BE2C (cell line): Measurements from ENCODE around the gene NUB1.

Source experiments
- DNase-seq: peaks from one replicate; pipeline ENCODE4 v3.0.0-alpha.2; 2020
- H3K27me3 ChIP-seq: fragments of 250-450 bp; sonication (Bioruptor Pico); 2 replicates; pipeline ENCODE4 v1.5.1; 2020; ENCODE audit warnings: mild to moderate bottlenecking
- H3K36me3 ChIP-seq: fragments of 250-450 bp; sonication (Bioruptor Pico); 2 replicates; pipeline ENCODE4 v1.5.1; 2020; ENCODE audit warnings: mild to moderate bottlenecking
- H3K4me1 ChIP-seq: fragments of 250-450 bp; sonication (Bioruptor Pico); 2 replicates; pipeline ENCODE4 v1.5.1; 2020
- H3K4me3 ChIP-seq: 2 replicates; pipeline ENCODE4 v1.5.1; 2011; ENCODE audit warnings: low read depth, low read length
- H3K9me3 ChIP-seq: fragments of 250-450 bp; sonication (Bioruptor Pico); 2 replicates; pipeline ENCODE4 v1.5.1; 2020
- CTCF ChIP-seq: IDR thresholded peaks from 2 replicates; pipeline ENCODE4 v1.5.1; 2012; ENCODE audit warnings: mild to moderate bottlenecking, low read depth, low read length

Gene NUB1

GRCh38 chr7:151397026-151397425 is 55.4 kb downstream of the NUB1 start:
- no peak for DNase-seq
- Histone ChIP-seq H3K4me3 (no peak overlapping the region), H3K4me1 (no peaks in the 10 kb centered on the region), H3K27me3 (no peaks in the 10 kb centered on the region), H3K9me3 (no peaks in the 10 kb centered on the region; the same call in 1 of the 2 replicates), H3K36me3 (no peaks in the 10 kb centered on the region)
- TF ChIP-seq CTCF, result no peak

GRCh38 chr7:151398446-151399304 is 57.1 kb downstream of the NUB1 start:
- TF ChIP-seq CTCF, result no peak
- Histone ChIP-seq H3K36me3 (no peaks in the 10 kb centered on the region), H3K9me3 (no peaks in the 10 kb centered on the region; the same call in 1 of the 2 replicates), H3K27me3 (no peaks in the 10 kb centered on the region), H3K4me1 (no peaks in the 10 kb centered on the region), H3K4me3 (no peak overlapping the region)
- DNase-seq, result no peak

DNA sequence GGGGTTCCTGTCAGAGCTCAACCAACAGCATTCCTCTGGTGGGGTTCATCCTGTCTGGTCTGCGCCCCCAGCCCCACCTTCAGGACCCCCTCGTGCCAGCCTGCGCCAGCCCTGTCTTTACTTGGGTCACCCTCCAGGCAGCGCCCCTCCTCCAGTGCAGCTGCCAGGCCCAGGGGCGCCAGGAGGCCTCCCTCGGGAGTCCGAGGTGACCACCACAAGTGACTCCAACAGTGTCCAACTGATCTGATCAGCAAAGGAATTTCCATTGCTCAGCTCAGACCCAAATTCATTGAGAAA is 57.6 kb downstream of the NUB1 start:
- no peaks in the 10 kb centered on the region for H3K27me3 ChIP-seq
- TF ChIP-seq CTCF, result no peak
- DNase-seq, result no peak
- no peaks in the 10 kb centered on the region for H3K4me1 ChIP-seq
- H3K36me3 ChIP-seq, result no peaks in the 10 kb centered on the region
- no peak overlapping the region for H3K4me3 ChIP-seq
- H3K9me3 ChIP-seq, result no peaks in the 10 kb centered on the region; the same call in 1 of the 2 replicates

- H3K27me3 ChIP-seq, result no peaks in the 10 kb centered on the region
- H3K4me3 ChIP-seq, result no peak overlapping the region
- no peaks in the 10 kb centered on the region; the same call in 1 of the 2 replicates for H3K9me3 ChIP-seq
- H3K4me1 ChIP-seq, result no peaks in the 10 kb centered on the region
- no peaks in the 10 kb centered on the region for H3K36me3 ChIP-seq
- DNase-seq, result no peak
- TF ChIP-seq CTCF, result no peak
Observed at GRCh38 chr7:151399906-151400305, 58.3 kb downstream of the NUB1 start.

DNA sequence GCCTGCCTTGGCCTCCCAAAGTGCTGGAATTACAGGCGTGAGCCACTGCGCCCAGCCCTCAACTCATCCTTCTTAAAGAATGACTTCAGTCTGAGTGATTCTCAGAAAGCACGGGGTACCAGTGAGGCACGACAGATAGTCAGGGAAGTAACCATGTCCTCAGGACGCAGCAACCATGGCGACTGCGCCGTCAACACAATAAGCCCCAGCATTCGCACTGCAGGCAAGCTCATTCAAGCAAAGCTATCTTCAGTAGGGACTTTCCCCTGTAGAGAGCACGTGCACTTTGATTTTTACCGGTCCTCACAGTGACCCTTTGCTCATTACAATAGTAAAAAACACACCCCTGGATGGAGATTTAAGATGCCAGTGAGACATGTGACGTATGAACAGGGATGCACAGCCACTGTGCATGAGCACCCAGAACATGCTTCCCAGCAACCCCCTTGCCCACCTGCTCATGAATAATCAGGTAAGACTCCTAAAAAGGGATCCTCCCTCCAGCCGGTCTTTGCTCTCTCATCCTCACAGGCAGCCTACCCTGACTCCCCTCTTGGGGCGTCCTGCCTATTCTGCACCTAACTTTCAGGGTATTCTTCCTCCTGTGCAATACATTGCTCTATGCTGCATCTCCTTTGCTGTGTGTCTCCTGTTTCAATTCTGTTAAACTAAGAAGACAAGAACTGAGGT is 59.2 kb downstream of the NUB1 start:
- Histone ChIP-seq H3K36me3 (no peaks in the 10 kb centered on the region), H3K9me3 (no peaks in the 10 kb centered on the region; the same call in 1 of the 2 replicates), H3K4me3 (no peak overlapping the region), H3K4me1 (no peaks in the 10 kb centered on the region), H3K27me3 (no peaks in the 10 kb centered on the region)
- DNase-seq, result no peak
- no peak for TF ChIP-seq CTCF
